HG03097 (cell line): Measurements from ENCODE around the gene CPHXL.

ENCODE experiments used
- ATAC-seq: cut with Tn5 transposase; IDR thresholded peaks from one replicate; pipeline ENCODE4 v1.9.1; 2021; ENCODE audit not compliant: unreplicated experiment, low FRiP score

CPHXL gene

DNA sequence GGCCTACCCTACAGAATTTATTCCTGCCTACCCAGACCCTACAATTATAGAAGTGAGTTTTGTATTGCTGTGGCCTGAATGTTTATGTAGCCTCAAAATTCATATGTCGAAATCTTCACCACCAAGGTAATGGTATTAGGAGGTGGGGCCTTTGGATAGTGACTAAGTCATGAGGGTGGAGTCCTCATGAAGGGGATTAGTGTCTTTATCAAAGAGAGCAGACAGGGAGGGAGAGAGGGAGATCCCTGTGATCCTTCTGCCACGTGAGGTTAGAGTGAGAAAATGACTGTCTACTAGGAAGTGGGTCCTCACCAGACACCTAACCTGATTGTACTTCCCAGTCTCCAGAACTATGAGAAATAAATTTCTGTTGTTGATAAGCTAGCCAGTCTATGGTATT is 24.0 kb downstream of the CPHXL start:
- ATAC-seq, result no peak

DNA sequence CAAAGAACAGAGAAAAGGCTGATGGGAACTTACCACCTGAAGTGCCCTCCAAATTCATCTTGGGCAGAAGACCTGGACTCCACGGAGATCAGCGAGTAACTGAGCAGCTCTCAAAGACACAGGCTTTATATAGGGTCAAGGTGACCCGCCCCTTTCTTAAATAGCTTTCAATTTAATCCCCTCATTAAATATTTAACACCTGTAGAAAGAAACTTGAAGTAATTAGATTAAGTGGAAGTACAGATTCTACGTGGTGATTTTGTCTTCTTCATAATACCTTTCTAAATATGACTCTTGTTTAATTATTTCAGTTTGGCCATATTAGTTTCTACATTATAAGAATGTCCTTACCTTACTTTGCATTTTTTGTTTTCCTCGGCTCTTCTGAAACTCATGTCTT is 24.9 kb downstream of the CPHXL start, which contains the start of gene DUXB:
Gene DUXB, minus strand, starts transcription at position 101 of the 400 bp plus-strand sequence. Its CDS starts 43 bp downstream, at position 58.
- ATAC-seq, result no peak

DNA sequence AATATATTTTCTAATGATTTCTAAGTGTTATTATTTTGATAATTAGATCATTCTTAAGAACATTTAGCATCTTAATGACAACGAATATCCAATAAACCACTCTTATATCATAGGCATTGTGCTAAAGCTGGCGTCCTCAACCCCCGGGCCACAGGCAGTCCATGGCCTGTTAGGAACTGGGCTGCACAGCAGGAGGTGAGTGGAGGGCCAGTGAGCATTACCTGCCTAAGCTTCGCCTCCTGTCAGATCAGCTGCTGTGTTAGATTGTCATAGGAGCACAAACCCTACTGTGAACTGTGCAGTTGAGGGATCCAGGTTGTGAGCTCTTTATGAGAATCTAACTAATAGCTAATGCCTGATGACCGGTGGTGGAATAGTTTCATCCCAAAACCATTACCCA is 28.7 kb downstream of the CPHXL start:
- no peak for ATAC-seq

DNA sequence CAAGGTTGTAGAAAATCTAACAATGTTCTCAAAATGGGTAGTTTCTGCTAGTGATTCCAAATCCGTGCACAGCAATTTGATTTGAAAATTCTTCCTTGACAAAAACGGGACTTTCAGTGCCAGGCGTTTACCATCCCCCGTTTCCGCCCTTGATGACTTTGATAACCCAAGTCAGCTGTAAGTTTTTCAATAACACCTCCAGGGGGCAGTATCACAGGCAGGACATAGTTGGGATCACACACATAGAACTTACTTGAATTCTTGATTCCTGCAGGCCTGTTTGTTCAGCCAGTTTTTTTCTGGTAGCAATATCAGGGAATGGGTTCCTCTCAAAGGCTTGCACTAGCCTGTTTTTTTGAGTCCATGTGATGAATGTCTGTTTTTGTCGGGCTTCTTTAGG is 30.6 kb downstream of the CPHXL start:
- no peak for ATAC-seq

DNA sequence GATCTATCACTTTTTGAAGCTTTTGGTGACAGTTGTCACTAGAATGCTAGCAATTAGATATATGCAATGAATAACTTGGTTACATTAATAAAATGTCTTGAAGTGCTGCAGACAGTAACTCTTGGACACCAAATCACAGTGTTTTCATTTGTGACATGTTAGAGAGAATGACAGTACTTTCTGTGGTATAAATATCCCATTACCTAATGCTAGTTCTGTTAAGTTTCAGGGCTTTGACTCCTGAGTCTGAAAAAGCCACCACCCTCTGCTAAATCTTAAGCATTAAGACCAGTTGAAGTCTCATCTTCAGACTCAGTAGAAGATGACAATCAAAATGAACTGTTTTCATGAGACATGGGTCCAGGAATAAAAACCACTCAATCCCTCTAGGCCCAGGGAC is 38.9 kb downstream of the CPHXL start:
- ATAC-seq, result no peak

DNA sequence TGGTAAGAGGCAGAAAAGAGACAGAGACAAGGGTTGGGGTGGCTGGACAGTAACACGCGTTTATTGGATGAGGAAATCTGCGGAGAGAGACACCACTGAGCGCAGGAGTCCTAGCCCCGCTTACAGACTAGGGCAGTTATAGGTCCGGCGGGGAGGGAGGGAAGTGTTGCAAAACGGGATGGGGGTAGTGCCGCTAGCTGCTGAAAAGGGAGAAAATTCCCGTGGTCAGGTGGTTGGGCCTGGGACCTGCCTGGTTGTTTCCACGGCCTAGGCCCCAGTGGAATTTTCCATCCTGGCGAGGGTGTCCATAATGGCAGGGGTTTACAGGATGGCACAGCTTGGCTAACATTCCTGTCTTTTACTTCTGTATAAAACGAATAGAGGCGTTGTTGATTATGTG is 44.0 kb downstream of the CPHXL start:
- no peak for ATAC-seq

DNA sequence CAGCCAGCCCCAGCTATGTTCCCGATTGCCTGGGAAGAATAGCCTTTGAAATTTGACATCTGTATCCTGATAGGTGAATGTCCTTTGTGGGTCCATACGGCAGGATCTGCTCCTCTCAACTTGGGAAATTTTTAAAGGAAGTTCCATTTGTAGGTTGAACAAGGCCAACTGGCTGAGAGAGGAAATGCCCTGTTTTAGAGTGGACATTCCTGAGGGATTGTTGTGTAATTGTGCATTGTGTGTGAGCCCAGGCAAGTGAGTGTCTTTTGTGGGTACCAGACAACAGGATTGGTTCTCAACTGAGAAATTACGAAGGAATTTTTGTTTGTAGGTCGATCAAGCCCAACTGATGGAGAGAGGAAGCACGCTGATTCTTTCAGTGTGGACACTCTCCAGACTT is 46.9 kb downstream of the CPHXL start:
- ATAC-seq, result no peak

DNA sequence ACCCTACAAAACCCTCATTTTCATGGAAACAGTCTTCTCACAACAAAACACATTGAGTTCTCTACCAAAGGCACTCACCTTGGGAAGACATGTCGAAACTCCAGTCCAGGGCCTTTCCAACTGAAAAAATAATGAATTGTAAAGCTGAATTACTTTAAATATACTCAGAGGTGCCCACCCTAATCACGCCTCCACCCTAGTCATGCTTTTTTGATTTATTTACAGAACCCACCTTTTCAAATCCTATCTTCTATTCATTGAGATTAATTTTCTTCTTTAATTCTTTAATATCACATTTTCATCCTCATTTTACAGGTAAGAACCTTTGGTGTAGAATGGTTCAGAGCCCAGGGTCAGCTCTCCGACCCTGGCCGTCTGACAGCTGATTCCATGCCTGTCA is 49.4 kb downstream of the CPHXL start, which contains the start of gene CPHXL2:
Gene CPHXL2, minus strand, starts transcription at position 101 of the 400 bp plus-strand sequence. Its CDS starts 10 bp downstream, at position 91.
- no peak for ATAC-seq

DNA sequence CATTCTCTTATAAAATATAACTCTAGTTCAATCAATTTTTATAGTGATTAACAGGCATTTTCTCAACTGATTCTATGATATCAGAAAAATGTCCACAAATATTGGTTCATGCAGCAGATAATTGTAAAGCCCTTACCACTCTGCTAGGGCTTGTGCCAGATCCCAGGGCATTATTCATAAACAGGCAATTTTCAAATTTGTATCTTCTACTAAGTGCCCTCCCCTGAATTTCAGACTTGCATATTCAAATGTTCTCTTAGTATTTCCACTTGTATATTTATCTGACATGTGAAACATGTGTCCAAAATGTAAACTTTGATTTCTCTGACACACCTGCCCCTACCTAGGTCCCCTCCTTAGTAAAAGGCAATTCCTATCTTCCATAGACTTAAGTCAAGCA is 58.8 kb downstream of the CPHXL start:
- no peak for ATAC-seq
